ENCODE data around the gene ZSWIM6. TPM values are rescaled to one million over a fixed set of nuclear protein-coding genes. Genes with fewer than 3 reads are reported as not detected.

Gene ZSWIM6
- total RNA-seq, 1 experiment from 2014 or later: 10.0 TPM

DNA sequence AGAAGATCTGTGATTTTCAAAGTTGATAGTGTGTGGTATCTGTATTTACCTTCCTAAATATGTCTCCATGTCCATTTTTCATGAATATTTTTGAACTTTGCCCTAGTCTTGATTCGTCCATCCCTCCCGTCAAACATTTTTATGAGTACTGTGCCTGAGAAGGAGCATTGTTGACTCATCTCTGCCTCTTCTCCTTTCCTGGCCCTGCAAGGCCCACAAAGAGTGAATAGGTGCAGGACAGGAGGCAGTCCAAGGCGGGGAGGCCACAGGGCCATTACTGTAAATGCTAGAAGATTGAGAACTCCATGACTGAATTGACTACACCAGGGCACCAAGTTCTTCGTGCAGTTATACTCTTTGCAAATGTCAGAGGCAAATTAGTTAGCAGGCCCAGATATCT, 200.9 kb downstream of the ZSWIM6 start:
- Histone ChIP-seq H3K4me3 (ENCODE audit: low read depth, low read length) (no peak overlapping the region), H3K27me3 (replicated peaks; ENCODE audit: control insufficient read depth, insufficient read depth, low read length) (no peaks in the 10 kb centered on the region), H3K36me3 (ENCODE audit: control insufficient read depth, insufficient read depth, low read length) (no peaks in the 10 kb centered on the region), H3K9me3 (no peaks in the 10 kb centered on the region), H3K4me1 (no peaks in the 10 kb centered on the region)
- BruUV-seq (replicated peaks): no TSS peak
- TF ChIP-seq, protein P1, sequence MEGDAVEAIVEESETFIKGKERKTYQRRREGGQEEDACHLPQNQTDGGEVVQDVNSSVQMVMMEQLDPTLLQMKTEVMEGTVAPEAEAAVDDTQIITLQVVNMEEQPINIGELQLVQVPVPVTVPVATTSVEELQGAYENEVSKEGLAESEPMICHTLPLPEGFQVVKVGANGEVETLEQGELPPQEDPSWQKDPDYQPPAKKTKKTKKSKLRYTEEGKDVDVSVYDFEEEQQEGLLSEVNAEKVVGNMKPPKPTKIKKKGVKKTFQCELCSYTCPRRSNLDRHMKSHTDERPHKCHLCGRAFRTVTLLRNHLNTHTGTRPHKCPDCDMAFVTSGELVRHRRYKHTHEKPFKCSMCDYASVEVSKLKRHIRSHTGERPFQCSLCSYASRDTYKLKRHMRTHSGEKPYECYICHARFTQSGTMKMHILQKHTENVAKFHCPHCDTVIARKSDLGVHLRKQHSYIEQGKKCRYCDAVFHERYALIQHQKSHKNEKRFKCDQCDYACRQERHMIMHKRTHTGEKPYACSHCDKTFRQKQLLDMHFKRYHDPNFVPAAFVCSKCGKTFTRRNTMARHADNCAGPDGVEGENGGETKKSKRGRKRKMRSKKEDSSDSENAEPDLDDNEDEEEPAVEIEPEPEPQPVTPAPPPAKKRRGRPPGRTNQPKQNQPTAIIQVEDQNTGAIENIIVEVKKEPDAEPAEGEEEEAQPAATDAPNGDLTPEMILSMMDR (IDR thresholded peaks at IDR 0.05; ENCODE audit: insufficient read depth in 1 of 2, low read depth in 1 of 2, low read length in 1 of 2, severe bottlenecking in 1 of 2, unreplicated experiment in 1 of 2): no peak
- Mint-ChIP-seq H3K9me3 (ENCODE audit: unreplicated experiment) (no peaks in the 10 kb centered on the region), H3K36me3 (ENCODE audit: insufficient read depth, unreplicated experiment) (peaks cover 6% of the 10 kb centered on the region), H3K4me3 (ENCODE audit: unreplicated experiment) (no peak overlapping the region), H3K27me3 (ENCODE audit: insufficient read depth, unreplicated experiment) (no peaks in the 10 kb centered on the region), H3K27ac (ENCODE audit: unreplicated experiment) (no peak overlapping the region), H3K4me1 (ENCODE audit: low read depth, unreplicated experiment) (no peaks in the 10 kb centered on the region)
- no peak for DNase-seq
- POLR2A ChIA-PET: no interaction called here
- intact Hi-C loops (cut with micrococcal nuclease; ENCODE audit: unreplicated experiment): no loop called here
- CTCF ChIA-PET: no interaction called here

DNA sequence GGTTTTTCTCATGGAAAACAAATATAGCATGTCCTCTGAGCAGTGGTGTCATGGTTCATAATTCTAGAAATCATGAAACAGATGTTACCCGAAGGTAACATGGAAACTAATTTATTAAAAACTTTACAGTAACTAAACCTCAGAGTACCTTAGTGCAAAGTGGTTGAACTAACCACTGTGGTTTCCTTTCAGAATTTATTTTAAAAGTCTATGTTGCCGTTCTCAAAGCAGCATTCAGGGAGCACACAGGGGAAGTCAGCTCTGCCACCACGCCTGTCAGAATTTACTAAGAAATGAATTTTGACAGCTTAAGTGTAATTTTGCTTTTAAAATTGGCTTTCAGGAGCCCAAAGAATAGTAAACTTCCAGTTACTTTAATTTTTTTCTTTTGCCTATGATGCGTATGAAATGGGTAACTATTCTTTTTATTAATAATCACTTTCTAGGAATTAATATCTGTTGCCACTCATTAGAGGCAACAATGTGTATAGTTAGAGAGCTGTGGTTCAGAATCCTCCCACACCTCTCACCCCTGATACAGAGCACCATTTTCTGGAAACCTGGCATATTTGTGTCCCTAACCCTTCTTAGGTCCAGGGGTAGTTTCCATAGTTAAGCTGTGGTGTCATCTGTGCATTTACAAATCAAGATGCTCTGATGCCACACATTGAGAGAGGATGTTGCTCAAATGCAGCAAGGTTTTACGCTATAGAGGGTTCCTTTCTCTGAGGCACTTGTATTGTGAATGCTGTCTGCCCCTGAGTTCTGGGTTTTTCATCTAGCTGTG, 202.6 kb downstream of the ZSWIM6 start:
- TF ChIP-seq, protein P1 (IDR thresholded peaks at IDR 0.05; ENCODE audit: insufficient read depth in 1 of 2, low read depth in 1 of 2, low read length in 1 of 2, severe bottlenecking in 1 of 2, unreplicated experiment in 1 of 2): no peak
- no peak overlapping the region for H3K4me3 ChIP-seq (ENCODE audit: low read depth, low read length)
- no peaks in the 10 kb centered on the region for H3K4me1 Mint-ChIP-seq (ENCODE audit: low read depth, unreplicated experiment)
- H3K36me3 Mint-ChIP-seq (ENCODE audit: insufficient read depth, unreplicated experiment): peaks cover 16% of the 10 kb centered on the region
- no peaks in the 10 kb centered on the region for H3K36me3 ChIP-seq (ENCODE audit: control insufficient read depth, insufficient read depth, low read length)
- H3K4me3 Mint-ChIP-seq (ENCODE audit: unreplicated experiment): no peak overlapping the region
- H3K27ac Mint-ChIP-seq (ENCODE audit: unreplicated experiment): no peak overlapping the region
- no peak for DNase-seq
- POLR2A ChIA-PET: no interaction called here
- H3K27me3 ChIP-seq (replicated peaks; ENCODE audit: control insufficient read depth, insufficient read depth, low read length): no peaks in the 10 kb centered on the region
- no peaks in the 10 kb centered on the region for H3K9me3 Mint-ChIP-seq (ENCODE audit: unreplicated experiment)
- no peaks in the 10 kb centered on the region for H3K9me3 ChIP-seq
- H3K4me1 ChIP-seq: no peaks in the 10 kb centered on the region
- H3K27me3 Mint-ChIP-seq (ENCODE audit: insufficient read depth, unreplicated experiment): no peaks in the 10 kb centered on the region
- intact Hi-C loops (cut with micrococcal nuclease; ENCODE audit: unreplicated experiment): no loop called here
- CTCF ChIA-PET: no interaction called here
- no TSS peak for BruUV-seq (replicated peaks)

DNA sequence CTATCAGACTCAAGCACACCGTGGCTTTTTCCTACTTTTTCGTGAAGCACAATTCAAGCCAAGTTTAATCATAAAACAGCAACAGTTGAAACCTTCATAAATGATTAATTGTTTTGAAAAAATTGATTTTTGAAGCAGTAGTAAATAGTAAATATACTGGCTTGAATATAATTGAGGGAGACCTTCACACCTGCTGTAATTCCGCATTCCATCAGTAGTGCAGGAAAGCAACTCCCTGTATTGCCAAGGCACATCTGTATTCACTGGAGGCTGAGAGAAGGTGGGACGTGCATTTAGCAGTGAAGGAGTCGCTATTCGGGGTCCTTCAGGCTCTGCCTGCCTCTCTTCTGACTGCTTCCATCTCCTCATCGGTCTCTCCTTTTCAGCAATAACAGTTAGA, 203.8 kb downstream of the ZSWIM6 start:
- no peaks in the 10 kb centered on the region for H3K4me1 ChIP-seq
- Mint-ChIP-seq H3K4me1 (ENCODE audit: low read depth, unreplicated experiment) (no peaks in the 10 kb centered on the region), H3K36me3 (ENCODE audit: insufficient read depth, unreplicated experiment) (peaks cover 22% of the 10 kb centered on the region), H3K9me3 (ENCODE audit: unreplicated experiment) (no peaks in the 10 kb centered on the region), H3K4me3 (ENCODE audit: unreplicated experiment) (no peak overlapping the region), H3K27ac (ENCODE audit: unreplicated experiment) (no peak overlapping the region), H3K27me3 (ENCODE audit: insufficient read depth, unreplicated experiment) (no peaks in the 10 kb centered on the region)
- no peaks in the 10 kb centered on the region for H3K27me3 ChIP-seq (replicated peaks; ENCODE audit: control insufficient read depth, insufficient read depth, low read length)
- no TSS peak for BruUV-seq (replicated peaks)
- TF ChIP-seq, protein P1 (IDR thresholded peaks at IDR 0.05; ENCODE audit: insufficient read depth in 1 of 2, low read depth in 1 of 2, low read length in 1 of 2, severe bottlenecking in 1 of 2, unreplicated experiment in 1 of 2): no peak
- POLR2A ChIA-PET: no interaction called here
- no peak overlapping the region for H3K4me3 ChIP-seq (ENCODE audit: low read depth, low read length)
- H3K36me3 ChIP-seq (ENCODE audit: control insufficient read depth, insufficient read depth, low read length): no peaks in the 10 kb centered on the region
- CTCF ChIA-PET: no interaction called here
- no peaks in the 10 kb centered on the region for H3K9me3 ChIP-seq
- no peak for DNase-seq
- intact Hi-C loops (cut with micrococcal nuclease; ENCODE audit: unreplicated experiment): loop anchor here (1.0 kb wide), 1 partner anchor 48 kb away; no protein-coding TSS in a partner anchor

All from Caco-2 (cell line).